Sigmoid colon (tissue), 4 donors: ENCODE results near the gene ZMIZ1.

ENCODE experiments used
- EP300 ChIP-seq, 4 donors: sonication (generic); formaldehyde crosslinking; IDR thresholded peaks; one replicate each; pipeline ENCODE4 v1.6.1; 2017; ENCODE audit warnings: antibody characterized with exemption in 4 of 4
- POLR2A ChIP-seq, 2 donors: fragments of 450-650 bp; IDR thresholded peaks; one replicate each; pipeline ENCODE4 v1.6.1; 2016; ENCODE audit warnings: antibody characterized with exemption in 2 of 2, mild to moderate bottlenecking in 2 of 2, moderate library complexity in 2 of 2
- POLR2AphosphoS5 ChIP-seq, 4 donors: sonication (generic); formaldehyde crosslinking; IDR thresholded peaks; one replicate each; pipeline ENCODE4 v1.6.1; 2017; ENCODE audit warnings: antibody characterized with exemption in 4 of 4
- TF ChIP-seq, protein P1 (sequence below), 4 experiments: fragments of 450-650 bp in 3 of 4; fragments of 200-600 bp in 1 of 4; IDR thresholded peaks; one replicate each; pipeline ENCODE4 v1.5.1; 2016 to 2019; ENCODE audit warnings: antibody characterized with exemption in 4 of 4, mild to moderate bottlenecking in 3 of 4, moderate library complexity in 2 of 4

DNA sequence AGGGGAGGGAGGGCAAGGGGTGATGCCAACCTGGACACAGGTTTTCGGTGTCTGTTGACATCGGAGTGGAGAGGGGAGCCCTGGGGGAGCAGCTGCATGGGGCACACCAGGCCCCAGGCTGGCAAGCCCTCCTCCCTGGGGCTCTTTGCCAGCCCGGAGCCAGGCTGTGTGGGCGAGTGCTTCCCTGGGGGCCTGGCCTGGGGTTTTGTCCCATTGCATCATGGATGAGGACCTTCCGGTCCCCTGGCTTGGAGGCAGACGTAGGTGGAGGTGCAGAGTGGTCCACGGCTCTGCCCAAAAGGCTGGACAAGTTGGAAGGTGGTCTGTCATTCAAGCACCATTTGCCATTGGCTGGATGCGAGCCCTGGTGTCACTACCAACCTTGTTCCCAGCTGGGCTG, 34.8 kb downstream of the ZMIZ1 start:
- TF ChIP-seq, protein P1, sequence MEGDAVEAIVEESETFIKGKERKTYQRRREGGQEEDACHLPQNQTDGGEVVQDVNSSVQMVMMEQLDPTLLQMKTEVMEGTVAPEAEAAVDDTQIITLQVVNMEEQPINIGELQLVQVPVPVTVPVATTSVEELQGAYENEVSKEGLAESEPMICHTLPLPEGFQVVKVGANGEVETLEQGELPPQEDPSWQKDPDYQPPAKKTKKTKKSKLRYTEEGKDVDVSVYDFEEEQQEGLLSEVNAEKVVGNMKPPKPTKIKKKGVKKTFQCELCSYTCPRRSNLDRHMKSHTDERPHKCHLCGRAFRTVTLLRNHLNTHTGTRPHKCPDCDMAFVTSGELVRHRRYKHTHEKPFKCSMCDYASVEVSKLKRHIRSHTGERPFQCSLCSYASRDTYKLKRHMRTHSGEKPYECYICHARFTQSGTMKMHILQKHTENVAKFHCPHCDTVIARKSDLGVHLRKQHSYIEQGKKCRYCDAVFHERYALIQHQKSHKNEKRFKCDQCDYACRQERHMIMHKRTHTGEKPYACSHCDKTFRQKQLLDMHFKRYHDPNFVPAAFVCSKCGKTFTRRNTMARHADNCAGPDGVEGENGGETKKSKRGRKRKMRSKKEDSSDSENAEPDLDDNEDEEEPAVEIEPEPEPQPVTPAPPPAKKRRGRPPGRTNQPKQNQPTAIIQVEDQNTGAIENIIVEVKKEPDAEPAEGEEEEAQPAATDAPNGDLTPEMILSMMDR (IDR thresholded peaks at IDR 0.05), result no peak
- TF ChIP-seq POLR2A (IDR thresholded peaks at IDR 0.05) (no peak), POLR2AphosphoS5 (IDR thresholded peaks at IDR 0.05) (no peak), EP300 (IDR thresholded peaks at IDR 0.05) (no peak)
